CD4-positive, alpha-beta T cell treated with Interleukin-17A for 1 hour (primary cell): ENCODE measurements around the gene ZFHX3.

Experiments used
- DNase-seq: peaks from one replicate; pipeline ENCODE4 v3.0.0-alpha.2; 2020

ZFHX3 gene

GRCh38 chr16:73037331-73037745 lies 10.6 kb downstream of the ZFHX3 start:
- no peak for DNase-seq

- no peak for DNase-seq
Measured at GRCh38 chr16:73036074-73036826, 11.7 kb downstream of the ZFHX3 start.

GRCh38 chr16:73034374-73034773 lies 13.6 kb downstream of the ZFHX3 start:
- DNase-seq = no peak

- no peak for DNase-seq
Measured at GRCh38 chr16:73033271-73033998, 14.5 kb downstream of the ZFHX3 start.

GRCh38 chr16:73032541-73033270 lies 15.2 kb downstream of the ZFHX3 start:
- DNase-seq = no peak

GRCh38 chr16:73031984-73032383 lies 15.9 kb downstream of the ZFHX3 start:
- DNase-seq = no peak

GRCh38 chr16:73031155-73031866 lies 16.6 kb downstream of the ZFHX3 start:
- DNase-seq = no peak

GRCh38 chr16:73028721-73029361 lies 19.1 kb downstream of the ZFHX3 start:
- DNase-seq = no peak

- DNase-seq = no peak
Measured at GRCh38 chr16:73028263-73028662, 19.7 kb downstream of the ZFHX3 start.

GRCh38 chr16:73027685-73028111 lies 20.2 kb downstream of the ZFHX3 start:
- no peak for DNase-seq

- no peak for DNase-seq
Measured at GRCh38 chr16:73026754-73027684, 20.9 kb downstream of the ZFHX3 start.

- no peak for DNase-seq
Measured at GRCh38 chr16:73025856-73026210, 22.1 kb downstream of the ZFHX3 start.

- no peak for DNase-seq
Measured at GRCh38 chr16:73025151-73025855, 22.6 kb downstream of the ZFHX3 start.

- DNase-seq = no peak
Measured at GRCh38 chr16:73024571-73025105, 23.3 kb downstream of the ZFHX3 start.

- DNase-seq = no peak
Measured at GRCh38 chr16:73023752-73024570, 24.0 kb downstream of the ZFHX3 start.

- DNase-seq = no peak
Measured at GRCh38 chr16:73023320-73023719, 24.6 kb downstream of the ZFHX3 start.

- no peak for DNase-seq
Measured at GRCh38 chr16:73022534-73022933, 25.4 kb downstream of the ZFHX3 start.

- no peak for DNase-seq
Measured at GRCh38 chr16:73021866-73022495, 25.9 kb downstream of the ZFHX3 start.

- DNase-seq = no peak
Measured at GRCh38 chr16:73020409-73020884, 27.5 kb downstream of the ZFHX3 start.
